ENCODE results near the gene ANXA10. TPM values are rescaled to one million over a fixed set of nuclear protein-coding genes. Genes with fewer than 3 reads are reported as not detected.

ANXA10 gene
- total and polyA plus RNA-seq, 2 experiments from 2014 or later = 0.22 to 0.44 TPM

DNA sequence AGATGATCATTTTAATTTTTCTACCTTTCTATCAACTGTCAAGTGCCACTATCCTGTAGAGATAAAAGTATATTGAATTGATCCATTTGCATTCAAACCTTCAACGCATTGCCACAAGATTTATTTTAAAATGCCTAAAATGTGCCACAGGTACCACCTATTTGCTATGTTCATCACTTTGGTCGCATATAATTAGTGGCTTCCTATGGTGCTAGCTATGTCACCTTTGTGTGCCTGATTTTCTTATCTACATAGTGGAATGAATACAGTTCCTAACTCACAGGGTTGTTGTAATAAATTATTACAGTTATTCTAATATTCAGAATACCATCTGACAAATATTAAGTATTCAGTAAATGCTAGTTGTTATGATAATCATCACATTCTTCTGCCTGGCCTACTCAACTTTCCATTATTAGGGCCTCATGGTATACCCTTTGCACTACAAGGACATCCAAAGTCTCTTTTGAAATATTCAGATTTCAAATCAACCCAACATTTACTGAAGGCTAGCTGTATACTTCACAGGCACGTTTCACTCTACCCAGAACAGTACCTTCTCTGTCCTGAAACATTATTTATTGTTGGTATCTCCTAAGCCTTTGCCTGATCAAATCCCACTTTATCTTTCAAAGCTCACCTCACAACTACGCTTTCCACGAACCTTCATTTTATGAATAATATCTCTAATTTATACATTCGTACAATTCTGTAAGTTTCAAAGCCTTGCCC lies 62.4 kb downstream of the ANXA10 start:
- Histone ChIP-seq H2AFZ (no peak overlapping the region), H3K4me1 (ENCODE audit: insufficient read depth) (0 out of 2 replicates have a peak, but pooled peaks cover 4% of the 10 kb centered on the region), H3F3A (ENCODE audit: insufficient read depth) (0 out of 2 replicates have a peak, but pooled peaks cover 7% of the 10 kb centered on the region), H3K9me2 (ENCODE audit: insufficient read depth) (no peaks in the 10 kb centered on the region), H3K27ac (no peak overlapping the region), H3K79me2 (ENCODE audit: insufficient read depth) (no peaks in the 10 kb centered on the region), H4K20me1 (ENCODE audit: insufficient read depth) (no peaks in the 10 kb centered on the region), H3K36me3 (ENCODE audit: low read depth) (no peaks in the 10 kb centered on the region), H3K9ac (no peak overlapping the region), H3K4me3 (no peak overlapping the region), H3K27me3 (replicated peaks; ENCODE audit: insufficient read depth) (no peaks in the 10 kb centered on the region), H3K9me3 (ENCODE audit: low read depth) (no peaks in the 10 kb centered on the region), H3K4me2 (ENCODE audit: unreplicated experiment) (no peak overlapping the region)
- in situ Hi-C loops (cut with MboI) = no loop called here
- no peak for TF ChIP-seq EZH2 (IDR thresholded peaks at IDR 0.05; ENCODE audit: insufficient read depth, poor library complexity, severe bottlenecking)
- TF ChIP-seq EZH2phosphoT487 (IDR thresholded peaks at IDR 0.05; ENCODE audit: insufficient read depth, low read depth) = no peak
- DNase-seq = no peak
- 52 to 59% methylated on average over 6 of the region's 6 CpGs for WGBS, 2 experiments (ENCODE audit: low coverage in 1 of 2, low lambda C conversion rate in 2 of 2, missing lambda C conversion rate in 2 of 2)

DNA sequence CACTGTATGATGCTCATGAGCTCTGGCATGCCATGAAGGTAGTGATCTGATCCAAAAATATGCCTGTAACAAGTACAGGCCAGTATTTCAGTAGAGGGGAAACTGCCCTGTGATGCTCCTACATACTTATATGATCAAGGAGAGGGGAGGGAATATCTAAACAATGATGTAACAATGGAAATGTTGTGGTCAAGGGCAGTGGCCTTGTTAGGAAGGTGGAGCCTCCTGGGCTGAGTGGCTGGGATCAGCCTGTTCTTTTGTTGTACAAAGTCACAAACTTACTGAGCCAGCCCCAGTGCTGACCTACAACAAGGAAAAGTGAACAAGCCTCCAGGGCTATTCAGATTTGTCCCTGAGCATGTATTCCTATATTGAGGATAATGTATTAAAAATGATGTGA lies 70.3 kb downstream of the ANXA10 start:
- H3K9me2 ChIP-seq (ENCODE audit: insufficient read depth) = no peaks in the 10 kb centered on the region
- no peak for TF ChIP-seq EZH2phosphoT487 (IDR thresholded peaks at IDR 0.05; ENCODE audit: insufficient read depth, low read depth)
- TF ChIP-seq EZH2 (IDR thresholded peaks at IDR 0.05; ENCODE audit: insufficient read depth, poor library complexity, severe bottlenecking) = no peak
- peak; percentile 8 for DNase-seq
- H3K9ac ChIP-seq = no peak overlapping the region
- no peak overlapping the region for H2AFZ ChIP-seq
- H3K27me3 ChIP-seq (replicated peaks; ENCODE audit: insufficient read depth) = no peaks in the 10 kb centered on the region
- H3K36me3 ChIP-seq (ENCODE audit: low read depth) = no peaks in the 10 kb centered on the region
- 0 out of 2 replicates have a peak, but pooled peaks cover 7% of the 10 kb centered on the region for H3F3A ChIP-seq (ENCODE audit: insufficient read depth)
- H3K79me2 ChIP-seq (ENCODE audit: insufficient read depth) = no peaks in the 10 kb centered on the region
- H4K20me1 ChIP-seq (ENCODE audit: insufficient read depth) = no peaks in the 10 kb centered on the region
- in situ Hi-C loops (cut with MboI) = no loop called here
- no peaks in the 10 kb centered on the region for H3K4me1 ChIP-seq (ENCODE audit: insufficient read depth)
- H3K4me3 ChIP-seq = no peak overlapping the region
- H3K4me2 ChIP-seq (ENCODE audit: unreplicated experiment) = no peak overlapping the region
- H3K27ac ChIP-seq = no peak overlapping the region
- H3K9me3 ChIP-seq (ENCODE audit: low read depth) = no peaks in the 10 kb centered on the region

DNA sequence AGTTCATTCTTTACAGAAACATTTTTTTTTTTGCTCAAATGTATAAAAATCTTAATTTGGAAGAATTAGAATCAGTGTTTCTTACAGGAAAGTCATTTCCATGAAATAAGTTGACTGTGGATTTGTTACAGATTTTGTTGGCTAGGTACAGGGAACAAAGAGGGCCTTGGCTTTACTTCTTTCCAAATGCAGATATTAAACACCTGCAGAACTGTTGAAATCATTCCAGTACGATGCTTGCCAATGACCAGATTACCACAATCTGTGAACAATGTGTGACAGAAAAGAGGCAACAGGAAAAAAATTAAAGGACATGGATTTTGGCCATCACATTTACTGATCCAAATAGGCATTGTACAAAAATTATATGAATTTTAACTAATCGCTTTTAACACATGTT lies 70.8 kb downstream of the ANXA10 start:
- H3K4me3 ChIP-seq = no peak overlapping the region
- no peaks in the 10 kb centered on the region for H3K79me2 ChIP-seq (ENCODE audit: insufficient read depth)
- in situ Hi-C loops (cut with MboI) = no loop called here
- no peak for TF ChIP-seq EZH2 (IDR thresholded peaks at IDR 0.05; ENCODE audit: insufficient read depth, poor library complexity, severe bottlenecking)
- no peak for TF ChIP-seq EZH2phosphoT487 (IDR thresholded peaks at IDR 0.05; ENCODE audit: insufficient read depth, low read depth)
- no peaks in the 10 kb centered on the region for H3K27me3 ChIP-seq (replicated peaks; ENCODE audit: insufficient read depth)
- H3K27ac ChIP-seq = no peak overlapping the region
- H3K4me1 ChIP-seq (ENCODE audit: insufficient read depth) = no peaks in the 10 kb centered on the region
- no peaks in the 10 kb centered on the region for H3K36me3 ChIP-seq (ENCODE audit: low read depth)
- 0 out of 2 replicates have a peak, but pooled peaks cover 6% of the 10 kb centered on the region for H3F3A ChIP-seq (ENCODE audit: insufficient read depth)
- no peak overlapping the region for H3K4me2 ChIP-seq (ENCODE audit: unreplicated experiment)
- H3K9ac ChIP-seq = no peak overlapping the region
- no peaks in the 10 kb centered on the region for H4K20me1 ChIP-seq (ENCODE audit: insufficient read depth)
- no peak for DNase-seq
- WGBS, 2 experiments (ENCODE audit: low coverage in 1 of 2, low lambda C conversion rate in 2 of 2, missing lambda C conversion rate in 2 of 2) = 67 to 70% methylated on average over 2 of the region's 2 CpGs
- H3K9me2 ChIP-seq (ENCODE audit: insufficient read depth) = no peaks in the 10 kb centered on the region
- H3K9me3 ChIP-seq (ENCODE audit: low read depth) = no peaks in the 10 kb centered on the region
- H2AFZ ChIP-seq = no peak overlapping the region

DNA sequence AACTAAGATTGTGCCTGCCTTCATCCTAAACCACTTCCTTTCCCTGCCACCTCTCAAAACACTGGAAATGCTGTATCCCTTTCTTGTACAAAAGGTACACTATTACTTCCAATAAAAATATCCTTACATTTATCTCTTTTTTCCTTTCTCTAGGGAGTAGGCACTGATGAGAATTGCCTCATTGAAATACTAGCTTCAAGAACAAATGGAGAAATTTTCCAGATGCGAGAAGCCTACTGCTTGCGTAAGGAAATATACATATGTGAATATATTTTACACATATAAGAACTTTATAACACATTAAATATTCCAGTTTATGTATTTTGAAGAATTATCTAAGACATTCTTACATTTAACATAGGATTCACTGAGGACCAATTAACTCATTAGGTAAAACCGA lies 71.7 kb downstream of the ANXA10 start:
- Histone ChIP-seq H3K4me2 (ENCODE audit: unreplicated experiment) (no peak overlapping the region), H3K27me3 (replicated peaks; ENCODE audit: insufficient read depth) (no peaks in the 10 kb centered on the region), H3K9me3 (ENCODE audit: low read depth) (no peaks in the 10 kb centered on the region), H2AFZ (no peak overlapping the region), H3K79me2 (ENCODE audit: insufficient read depth) (no peaks in the 10 kb centered on the region), H3K36me3 (ENCODE audit: low read depth) (no peaks in the 10 kb centered on the region), H4K20me1 (ENCODE audit: insufficient read depth) (no peaks in the 10 kb centered on the region), H3F3A (ENCODE audit: insufficient read depth) (no peaks in the 10 kb centered on the region), H3K9ac (no peak overlapping the region), H3K4me3 (no peak overlapping the region), H3K27ac (no peak overlapping the region), H3K4me1 (ENCODE audit: insufficient read depth) (no peaks in the 10 kb centered on the region), H3K9me2 (ENCODE audit: insufficient read depth) (no peaks in the 10 kb centered on the region)
- no peak for DNase-seq
- in situ Hi-C loops (cut with MboI) = no loop called here
- 54 to 59% methylated on average over 3 of the region's 3 CpGs for WGBS, 2 experiments (ENCODE audit: low coverage in 1 of 2, low lambda C conversion rate in 2 of 2, missing lambda C conversion rate in 2 of 2)
- no peak for TF ChIP-seq EZH2 (IDR thresholded peaks at IDR 0.05; ENCODE audit: insufficient read depth, poor library complexity, severe bottlenecking)
- no peak for TF ChIP-seq EZH2phosphoT487 (IDR thresholded peaks at IDR 0.05; ENCODE audit: insufficient read depth, low read depth)
